ENCODE data around the gene CCDC107. TPM values are rescaled to one million over a fixed set of nuclear protein-coding genes. Genes with fewer than 3 reads are reported as not detected.
A peak's percentile ranks its signal among the peaks of the same experiment; 100 is the strongest.

Gene CCDC107
- total and polyA plus RNA-seq, 2 of the 13 experiments (the other 11 are each of a cell fraction or from before 2014, with no cell fraction given), result 7.1 to 15.2 TPM

GRCh38 chr9:35669331-35670145, 11.4 kb downstream of the CCDC107 start (continued):
- TF ChIP-seq ZBTB46 (CRISPR knock-in tag; IDR thresholded peaks at IDR 0.05; ENCODE audit: borderline replicate concordance), result no peak
- TF ChIP-seq, protein P1, sequence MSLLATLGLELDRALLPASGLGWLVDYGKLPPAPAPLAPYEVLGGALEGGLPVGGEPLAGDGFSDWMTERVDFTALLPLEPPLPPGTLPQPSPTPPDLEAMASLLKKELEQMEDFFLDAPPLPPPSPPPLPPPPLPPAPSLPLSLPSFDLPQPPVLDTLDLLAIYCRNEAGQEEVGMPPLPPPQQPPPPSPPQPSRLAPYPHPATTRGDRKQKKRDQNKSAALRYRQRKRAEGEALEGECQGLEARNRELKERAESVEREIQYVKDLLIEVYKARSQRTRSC (CRISPR knock-in tag; IDR thresholded peaks at IDR 0.05; ENCODE audit: low read depth), result no peak
- no peak for TF ChIP-seq HOXA5 (CRISPR knock-in tag; IDR thresholded peaks at IDR 0.05)
- TF ChIP-seq, protein P2, sequence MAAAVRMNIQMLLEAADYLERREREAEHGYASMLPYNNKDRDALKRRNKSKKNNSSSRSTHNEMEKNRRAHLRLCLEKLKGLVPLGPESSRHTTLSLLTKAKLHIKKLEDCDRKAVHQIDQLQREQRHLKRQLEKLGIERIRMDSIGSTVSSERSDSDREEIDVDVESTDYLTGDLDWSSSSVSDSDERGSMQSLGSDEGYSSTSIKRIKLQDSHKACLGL (CRISPR knock-in tag; IDR thresholded peaks at IDR 0.05), result no peak
- 0 out of 2 replicates have a peak, but pooled peaks have one; percentile 31 for TF ChIP-seq UBTF (CRISPR knock-in tag; IDR thresholded peaks at IDR 0.05)
- no peak for TF ChIP-seq ADNP (CRISPR knock-in tag; IDR thresholded peaks at IDR 0.05)
- TF ChIP-seq, protein P3, sequence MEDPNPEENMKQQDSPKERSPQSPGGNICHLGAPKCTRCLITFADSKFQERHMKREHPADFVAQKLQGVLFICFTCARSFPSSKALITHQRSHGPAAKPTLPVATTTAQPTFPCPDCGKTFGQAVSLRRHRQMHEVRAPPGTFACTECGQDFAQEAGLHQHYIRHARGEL (CRISPR knock-in tag; IDR thresholded peaks at IDR 0.05), result no peak
- no peak for TF ChIP-seq ZNF431 (CRISPR knock-in tag; IDR thresholded peaks at IDR 0.05; ENCODE audit: borderline replicate concordance, low read depth)
- no peak for TF ChIP-seq ZNF766 (CRISPR knock-in tag; IDR thresholded peaks at IDR 0.05; ENCODE audit: borderline replicate concordance)
- TF ChIP-seq THAP9 (CRISPR knock-in tag; IDR thresholded peaks at IDR 0.05; ENCODE audit: borderline replicate concordance), result no peak
- no peak for TF ChIP-seq HES4 (CRISPR knock-in tag; IDR thresholded peaks at IDR 0.05; ENCODE audit: borderline replicate concordance)
- peak; percentile 52; the same call in 1 of the 2 replicates for TF ChIP-seq ZNF788 (CRISPR knock-in tag; IDR thresholded peaks at IDR 0.05; ENCODE audit: borderline replicate concordance)
- no peak; the same call in 1 of the 2 replicates for TF ChIP-seq ZSCAN9 (CRISPR knock-in tag; IDR thresholded peaks at IDR 0.05; ENCODE audit: borderline replicate concordance)
- TF ChIP-seq AFF4 (CRISPR knock-in tag; IDR thresholded peaks at IDR 0.05), result no peak
- TF ChIP-seq ISL2 (CRISPR knock-in tag; IDR thresholded peaks at IDR 0.05), result 0 out of 2 replicates have a peak, but pooled peaks have one; percentile 26
